GM19238 (cell line): ENCODE data around the gene CCDC92B.
"Not testable (repeated sequence)": the region's sequence is repeated elsewhere in the genome, so short reads cannot be mapped to it uniquely, and the experiment has no call there.

Source experiments
- DNase-seq: peaks from one replicate; pipeline ENCODE4 v3.0.0; 2011; ENCODE audit warnings: low spot score; ENCODE audit not compliant: insufficient read length

The CCDC92B gene

DNA sequence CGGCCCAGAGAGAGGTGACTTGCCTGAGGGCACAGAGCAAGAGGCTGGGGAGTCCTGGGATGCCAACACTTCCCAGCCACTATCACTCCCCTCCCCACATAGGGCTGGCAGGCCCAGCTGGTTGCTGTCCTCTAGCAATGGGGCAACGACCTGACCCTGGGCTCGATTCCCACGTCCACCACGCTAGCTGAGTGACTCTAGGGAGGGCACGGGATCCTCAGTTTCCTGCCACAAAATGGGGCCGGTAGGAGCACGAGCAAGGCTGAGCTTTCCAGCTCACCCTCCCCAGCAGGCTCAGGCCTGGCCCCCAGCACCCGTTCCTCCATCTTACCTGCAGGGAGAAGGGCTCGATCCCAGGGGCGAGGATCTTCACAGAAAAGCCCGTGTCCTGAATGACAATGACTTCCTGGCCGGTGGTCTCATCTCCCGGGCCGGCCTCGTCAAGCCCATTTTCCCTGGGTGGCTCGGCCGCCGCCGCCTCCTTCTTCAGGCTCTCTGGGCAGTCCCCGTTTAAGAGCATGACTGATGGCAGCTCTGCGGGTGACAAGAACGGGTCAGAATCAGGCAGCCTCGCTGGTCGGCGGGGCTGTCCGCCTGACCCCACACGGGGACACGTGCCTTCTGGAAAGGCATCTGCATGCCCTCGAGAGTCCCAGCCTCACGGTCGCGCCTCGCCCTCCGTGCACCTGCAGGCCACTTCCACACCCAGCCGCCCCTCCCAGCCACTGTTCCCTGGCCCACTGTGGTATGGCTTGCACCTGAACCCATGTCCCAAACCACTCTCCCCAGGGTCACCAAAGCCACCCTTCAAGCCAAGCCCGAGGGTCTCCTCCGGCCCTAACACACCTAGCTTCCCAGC is 45.2 kb downstream of the CCDC92B start:
- no peak for DNase-seq

GRCh38 chr17:2703606-2704005 is 45.8 kb downstream of the CCDC92B start:
- no peak for DNase-seq

DNA sequence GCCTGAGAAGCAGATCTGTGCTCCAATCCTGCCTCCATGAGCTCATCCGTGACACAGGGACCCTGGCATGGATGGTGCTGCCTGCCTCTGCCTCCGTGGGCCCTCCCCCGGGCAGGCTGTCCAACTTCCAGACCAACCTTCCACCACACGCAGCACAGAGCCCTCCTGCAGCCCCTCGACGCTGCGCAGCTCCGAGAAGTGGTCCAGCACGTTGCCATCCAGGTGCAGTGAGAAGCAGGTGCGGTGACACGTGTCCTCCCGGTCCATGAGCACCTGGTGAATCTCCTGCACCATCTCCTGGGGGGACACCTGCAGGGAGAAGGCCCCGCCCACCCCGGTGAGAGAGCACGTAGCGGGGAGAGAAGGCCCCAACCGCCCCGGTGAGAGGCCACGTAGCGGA is 46.3 kb downstream of the CCDC92B start:
- DNase-seq, result no peak

DNA sequence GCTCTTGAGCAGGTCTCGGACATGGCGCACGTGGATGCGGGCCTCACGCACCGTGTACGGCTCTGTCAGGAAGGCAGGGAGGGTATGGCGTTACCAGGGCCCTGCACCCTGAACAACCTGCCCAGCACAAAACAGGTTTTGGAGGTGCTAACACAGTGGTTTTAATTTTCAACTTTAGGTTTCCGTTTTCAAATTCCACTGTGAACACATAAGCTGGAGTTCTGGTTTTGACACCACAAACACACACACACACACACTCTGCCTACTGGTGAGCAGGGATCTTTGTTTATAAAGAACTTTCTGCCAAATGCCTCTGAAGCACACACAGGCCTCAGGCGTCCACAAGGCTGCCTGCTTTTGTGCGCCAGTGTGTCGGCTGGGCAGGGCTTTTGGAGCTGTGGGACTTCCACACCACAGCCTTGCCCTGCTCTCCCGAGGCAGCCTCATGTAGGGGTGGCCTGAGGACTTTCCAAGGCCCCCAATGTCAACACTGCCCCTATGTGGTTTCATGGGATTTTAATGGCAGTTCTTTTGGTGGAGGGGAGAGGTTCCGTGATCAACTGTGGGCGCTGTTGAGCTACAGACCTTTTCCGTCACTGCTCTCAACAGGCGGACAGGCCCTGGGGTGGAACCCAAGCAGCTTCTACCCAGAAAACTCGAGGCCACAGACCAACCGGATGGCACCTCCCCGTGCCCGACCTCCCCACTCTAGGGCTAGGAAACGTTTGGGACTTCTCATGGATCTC is 47.3 kb downstream of the CCDC92B start:
- no peak for DNase-seq

DNA sequence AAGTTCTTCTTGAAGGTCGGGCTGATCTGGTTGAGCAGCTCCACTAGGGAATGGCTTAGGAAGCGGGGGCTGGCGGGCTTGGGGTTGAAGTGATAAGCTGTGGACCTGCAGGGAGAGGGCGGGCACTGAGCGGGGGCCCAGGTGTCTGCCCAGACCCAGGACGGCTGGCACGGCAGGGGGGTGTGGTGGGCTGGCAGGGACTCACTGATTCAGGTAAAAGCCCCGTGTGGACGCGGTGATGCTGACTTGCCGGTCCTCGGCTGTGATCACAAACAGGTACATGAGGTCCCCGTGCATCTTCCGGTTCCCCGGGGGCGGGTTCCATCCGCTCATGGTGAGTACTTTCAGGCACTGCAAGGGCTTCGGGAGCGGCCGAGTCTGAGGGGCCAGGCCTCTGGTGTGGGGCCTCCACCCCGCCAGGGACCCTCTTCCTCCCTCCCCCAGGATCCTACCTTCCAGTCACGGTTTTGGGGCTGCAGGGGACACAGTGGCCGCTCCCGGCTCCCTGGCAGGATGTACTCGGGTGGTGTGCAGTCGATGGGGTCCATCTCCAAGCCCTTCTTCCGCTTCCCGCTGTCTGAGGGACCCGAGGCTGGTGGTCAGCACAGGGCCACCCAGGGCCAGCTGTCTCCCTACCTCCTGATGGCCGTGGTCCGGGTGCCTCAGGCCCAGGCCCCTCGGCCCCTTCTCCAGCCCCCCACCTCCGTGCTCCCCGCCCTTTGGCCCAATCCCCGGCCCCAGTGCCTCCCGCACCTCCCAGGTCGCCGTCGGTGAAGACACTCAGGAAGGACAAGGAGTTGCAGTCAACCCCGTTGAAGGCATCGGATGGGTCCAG is 48.1 kb downstream of the CCDC92B start:
- peak; percentile 4 for DNase-seq

DNA sequence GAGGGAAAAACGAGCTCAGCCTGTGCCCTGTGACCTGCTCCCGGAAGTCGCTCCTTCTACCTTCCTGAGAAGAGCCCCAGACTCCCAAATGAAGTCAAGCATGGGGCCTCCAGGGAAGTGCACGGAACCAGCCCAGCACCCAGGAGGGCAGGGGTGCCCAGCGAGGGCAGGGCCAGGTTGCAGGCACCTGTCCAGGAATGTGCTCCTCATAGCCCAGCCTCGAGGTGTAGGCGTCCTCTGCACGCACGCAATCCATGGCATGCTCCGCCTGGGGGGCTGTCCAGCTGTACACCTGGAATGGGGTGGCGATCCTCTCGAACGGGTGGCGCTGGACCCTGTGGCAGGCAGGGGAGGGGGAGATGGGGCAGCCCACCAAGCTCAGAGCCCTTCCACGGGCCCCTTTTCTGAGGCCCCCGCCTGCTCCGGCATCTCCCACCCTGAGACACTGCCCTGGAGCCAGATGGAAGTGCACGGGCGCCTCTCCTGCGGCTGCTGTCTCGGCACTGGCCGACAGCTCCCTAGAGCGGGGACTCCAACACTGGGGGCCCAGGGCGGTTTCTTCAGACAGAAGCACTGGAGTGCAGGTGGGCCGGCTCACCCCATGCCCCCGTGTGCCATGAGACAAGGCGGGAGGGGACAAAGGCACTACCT is 48.8 kb downstream of the CCDC92B start:
- no peak for DNase-seq

- peak; percentile 4 for DNase-seq
These were observed 49.4 kb downstream of the CCDC92B start for GRCh38 chr17:2700030-2700490.

GRCh38 chr17:2699216-2699805 is 50.1 kb downstream of the CCDC92B start:
- not testable (repeated sequence) for DNase-seq

DNA sequence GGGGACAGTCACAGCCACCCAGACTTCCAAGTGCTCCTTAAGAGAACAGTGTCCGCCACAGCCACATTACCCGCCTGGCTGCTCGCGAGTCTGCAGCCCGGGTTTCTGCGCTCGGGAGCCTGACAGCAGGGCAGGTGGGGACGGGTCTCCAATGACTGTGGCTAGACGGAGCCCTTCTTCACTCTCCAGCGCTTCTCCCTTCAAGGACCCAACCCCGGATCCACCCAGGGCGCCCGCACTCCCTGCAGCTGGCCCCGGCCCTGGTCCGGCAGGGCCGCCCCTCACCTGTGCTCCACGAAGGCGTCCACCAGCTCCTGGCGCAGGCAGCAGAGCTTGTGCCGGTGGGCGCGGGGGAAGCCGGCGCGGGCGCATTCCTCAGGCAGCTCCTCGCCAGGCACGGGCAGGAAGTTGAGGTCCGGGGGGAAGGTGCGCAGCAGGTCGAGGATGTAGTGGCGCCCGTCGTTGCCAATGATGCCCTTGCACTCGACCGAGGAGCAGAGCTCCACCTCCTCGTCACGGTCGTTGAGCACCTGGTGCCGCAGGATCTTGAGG is 51.8 kb downstream of the CCDC92B start:
- DNase-seq, result peak; percentile 8

GRCh38 chr17:2695961-2696760 is 53.3 kb downstream of the CCDC92B start:
- peak; percentile 7 for DNase-seq

DNA sequence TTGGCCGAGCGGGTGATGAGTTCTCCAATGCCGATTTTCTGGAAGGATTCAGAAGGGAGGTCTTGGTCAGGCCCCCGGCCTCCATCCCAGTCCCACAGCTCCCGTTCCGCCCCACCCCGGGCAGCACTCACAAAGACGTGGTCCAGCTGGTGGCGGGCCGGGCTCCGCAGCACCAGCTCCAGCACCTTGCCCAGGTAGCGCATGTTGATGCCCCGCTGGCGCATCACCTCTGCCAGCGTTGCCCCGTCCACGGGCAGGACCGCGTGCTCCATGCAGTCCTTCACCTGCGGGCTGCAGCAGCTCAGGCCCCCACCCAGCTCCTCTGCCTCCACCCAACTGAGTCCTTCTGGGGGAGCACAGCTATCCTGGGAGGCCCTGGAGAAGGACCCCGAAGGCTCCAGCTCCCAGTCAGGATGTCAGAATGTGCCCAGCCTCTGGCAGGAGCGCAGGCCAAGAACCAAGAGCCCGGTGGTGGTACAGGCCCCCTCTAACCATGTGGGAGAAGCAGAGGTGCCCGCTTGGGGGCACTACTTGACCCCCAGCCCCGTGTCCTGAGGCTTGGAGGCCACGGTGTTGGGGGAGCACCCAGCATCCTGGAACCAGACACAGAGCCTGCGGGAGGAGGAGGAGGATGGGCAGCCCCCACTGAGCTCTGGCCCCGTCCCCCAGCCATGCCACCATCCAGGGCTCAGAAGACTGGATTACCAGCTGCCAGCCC is 54.0 kb downstream of the CCDC92B start:
- DNase-seq, result peak; percentile 5

- DNase-seq, result no peak
These were observed 54.8 kb downstream of the CCDC92B start for GRCh38 chr17:2694381-2695242.

GRCh38 chr17:2693561-2694380 is 55.7 kb downstream of the CCDC92B start:
- no peak for DNase-seq

DNA sequence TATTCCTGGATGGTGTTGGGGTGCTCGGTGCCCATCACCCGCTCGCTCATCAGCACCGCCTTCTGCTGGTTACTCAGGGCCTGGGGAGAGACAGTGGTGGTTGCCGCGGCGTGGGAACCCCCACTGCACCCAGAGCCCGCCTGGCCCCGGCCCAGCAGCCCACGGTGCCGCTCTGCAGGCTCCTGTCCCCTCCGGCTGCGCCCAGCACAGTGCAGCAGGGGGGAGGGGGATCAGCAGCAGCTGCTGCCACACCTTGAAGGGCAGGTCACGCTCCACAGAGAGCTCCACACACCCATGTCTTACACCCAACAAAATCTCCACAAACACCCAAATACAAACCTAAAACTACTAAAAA is 56.7 kb downstream of the CCDC92B start:
- peak; percentile 5 for DNase-seq

DNA sequence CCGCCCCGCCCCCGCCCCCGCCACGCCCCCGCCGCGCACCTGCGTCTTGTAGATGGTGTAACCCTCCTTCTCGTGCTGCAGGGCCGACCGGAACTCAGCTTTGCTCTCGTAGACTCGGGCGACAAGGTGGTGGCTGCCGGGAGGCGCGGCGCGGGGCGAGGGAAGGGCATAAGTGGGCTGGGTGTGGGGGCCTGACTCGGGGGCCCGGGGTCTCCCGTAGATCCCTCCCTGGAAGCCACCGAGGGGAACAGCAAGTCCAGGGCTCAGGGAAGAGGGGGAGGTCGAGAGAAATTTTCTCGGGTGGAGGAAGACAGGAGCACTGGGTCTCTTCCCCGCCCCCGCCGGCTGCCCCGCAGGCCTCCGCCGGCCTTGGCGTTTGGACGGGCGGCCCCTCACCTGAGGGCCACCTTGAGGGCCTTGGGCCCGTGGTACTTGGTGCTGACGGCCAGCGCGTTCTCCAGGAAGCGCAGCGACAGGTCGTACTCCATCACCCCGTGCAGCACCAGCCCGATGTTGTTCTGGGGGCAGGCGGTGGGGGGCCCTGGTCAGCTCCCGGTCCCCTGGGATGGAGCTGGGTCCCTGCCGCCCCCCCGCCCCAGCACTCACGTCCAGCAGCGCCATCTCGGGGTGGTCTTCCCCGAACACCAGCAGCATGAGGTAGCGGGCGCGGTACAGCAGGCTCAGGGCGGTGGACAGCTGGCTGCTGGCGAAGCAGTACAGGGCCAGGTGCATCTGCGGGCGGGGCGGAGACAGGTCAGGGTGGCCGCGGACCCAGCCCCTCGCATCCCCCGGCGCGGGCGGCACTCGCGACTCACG is 57.3 kb downstream of the CCDC92B start:
- DNase-seq, result no peak
